ENCODE results near the gene SPTBN5. TPM values are rescaled to one million over a fixed set of nuclear protein-coding genes. Genes with fewer than 3 reads are reported as not detected.

SPTBN5 gene
- total and polyA plus RNA-seq, 10 of the 15 experiments (the other 5 are each of a cell fraction or from before 2014, with no cell fraction given), result under 0.01 to 0.18 (median 0.04) TPM; not detected in 4

GRCh38 chr15:41874736-41875135 lies 19.1 kb downstream of the SPTBN5 start:
- intact Hi-C loops (cut with micrococcal nuclease; ENCODE audit: unreplicated experiment), result no loop called here
- ChIA-PET RAD21 (ENCODE audit: unreplicated experiment) (no interaction called here), POLR2A (no interaction called here), CTCF (no interaction called here), SMC1A (ENCODE audit: uncharacterized antibody, unreplicated experiment) (no interaction called here)
- no peaks in the 10 kb centered on the region for H4K20me1 ChIP-seq (ENCODE audit: control insufficient read depth, insufficient read depth)
- no peak overlapping the region for H3K9ac ChIP-seq (ENCODE audit: control insufficient read depth, insufficient read depth, low read length)
- H3K27ac ChIP-seq (ENCODE audit: control insufficient read depth, insufficient read depth), result no peak overlapping the region
- in situ Hi-C loops (cut with MboI), result no loop called here
- BruUV-seq (replicated peaks), result no TSS peak
- FAIRE-seq, result no peak
- H3K4me2 ChIP-seq (ENCODE audit: control insufficient read depth, insufficient read depth), result no peak overlapping the region
- H3K36me3 ChIP-seq (ENCODE audit: control insufficient read depth in 2 of 2, insufficient read depth in 2 of 2, low read length in 1 of 2), result no peaks in the 10 kb centered on the region
- TF ChIP-seq SIX5 (IDR thresholded peaks at IDR 0.05; ENCODE audit: low read depth, low read length, severe bottlenecking) (no peak), SMARCA5 (IDR thresholded peaks at IDR 0.05) (no peak)
- H3K27me3 ChIP-seq (replicated peaks in 1 of 2; ENCODE audit: control insufficient read depth in 2 of 2, insufficient read depth in 2 of 2, low read length in 1 of 2), result no peaks in the 10 kb centered on the region; a peak in 2 of 4 replicates
- H2AFZ ChIP-seq (ENCODE audit: control insufficient read depth, low read depth, low read length), result no peak overlapping the region
- 52% methylated on average over 12 of the region's 12 CpGs for WGBS (ENCODE audit: insufficient coverage, insufficient replicate concordance, low lambda C conversion rate, missing lambda C conversion rate)
- no peaks in the 10 kb centered on the region for H3K79me2 ChIP-seq (ENCODE audit: control insufficient read depth, insufficient read depth, low read length)
- no peaks in the 10 kb centered on the region for H3K9me3 ChIP-seq (replicated peaks; ENCODE audit: control insufficient read depth, insufficient read depth, low read length)
- H3K4me3 ChIP-seq, result no peak overlapping the region
- H3K4me1 ChIP-seq (ENCODE audit: control insufficient read depth, insufficient read depth, low read length), result no peaks in the 10 kb centered on the region
- DNase-seq (ENCODE audit: low read depth, low spot score), result no peak
- ATAC-seq, result no peak

- Histone ChIP-seq H3K79me2 (ENCODE audit: control insufficient read depth, insufficient read depth, low read length) (no peaks in the 10 kb centered on the region), H3K4me2 (ENCODE audit: control insufficient read depth, insufficient read depth) (no peak overlapping the region), H3K36me3 (ENCODE audit: control insufficient read depth in 2 of 2, insufficient read depth in 2 of 2, low read length in 1 of 2) (no peaks in the 10 kb centered on the region), H3K4me1 (ENCODE audit: control insufficient read depth, insufficient read depth, low read length) (no peaks in the 10 kb centered on the region), H4K20me1 (ENCODE audit: control insufficient read depth, insufficient read depth) (no peaks in the 10 kb centered on the region), H3K4me3 (no peak overlapping the region), H3K9ac (ENCODE audit: control insufficient read depth, insufficient read depth, low read length) (no peak overlapping the region), H2AFZ (ENCODE audit: control insufficient read depth, low read depth, low read length) (no peak overlapping the region), H3K27ac (ENCODE audit: control insufficient read depth, insufficient read depth) (no peak overlapping the region), H3K27me3 (replicated peaks in 1 of 2; ENCODE audit: control insufficient read depth in 2 of 2, insufficient read depth in 2 of 2, low read length in 1 of 2) (no peaks in the 10 kb centered on the region; a peak in 2 of 4 replicates), H3K9me3 (replicated peaks; ENCODE audit: control insufficient read depth, insufficient read depth, low read length) (no peaks in the 10 kb centered on the region)
- ChIA-PET POLR2A (no interaction called here), CTCF (no interaction called here), RAD21 (ENCODE audit: unreplicated experiment) (no interaction called here), SMC1A (ENCODE audit: uncharacterized antibody, unreplicated experiment) (no interaction called here)
- DNase-seq (ENCODE audit: low read depth, low spot score), result no peak
- ATAC-seq, result no peak
- in situ Hi-C loops (cut with MboI) (no loop called here), intact Hi-C loops (cut with micrococcal nuclease; ENCODE audit: unreplicated experiment) (no loop called here)
- no TSS peak for BruUV-seq (replicated peaks)
- WGBS (ENCODE audit: insufficient coverage, insufficient replicate concordance, low lambda C conversion rate, missing lambda C conversion rate), result 44% methylated on average over 8 of the region's 8 CpGs
- TF ChIP-seq POLR2A (IDR thresholded peaks at IDR 0.05; ENCODE audit: low read depth, low read length), result no peak
- no peak for TF ChIP-seq ZNF217 (IDR thresholded peaks at IDR 0.05)
- TF ChIP-seq POLR2AphosphoS2 (IDR thresholded peaks at IDR 0.05; ENCODE audit: low read depth, low read length), result no peak
- TF ChIP-seq MTA2 (IDR thresholded peaks at IDR 0.05; ENCODE audit: low read depth), result no peak
- TF ChIP-seq RELB (IDR thresholded peaks at IDR 0.05; ENCODE audit: low read depth), result no peak
- no peak for TF ChIP-seq EED (IDR thresholded peaks at IDR 0.05; ENCODE audit: low read depth)
- no peak for TF ChIP-seq WRNIP1 (IDR thresholded peaks at IDR 0.05; ENCODE audit: borderline replicate concordance, low read depth, low read length)
- no peak for TF ChIP-seq ATF2 (IDR thresholded peaks at IDR 0.05; ENCODE audit: low read length)
- TF ChIP-seq ZNF207 (IDR thresholded peaks at IDR 0.05; ENCODE audit: borderline replicate concordance), result no peak
- no peak for TF ChIP-seq IRF3 (IDR thresholded peaks at IDR 0.05)
- no peak for TF ChIP-seq SREBF1 (IDR thresholded peaks at IDR 0.05; ENCODE audit: low read length)
- no peak for TF ChIP-seq TCF7 (IDR thresholded peaks at IDR 0.05; ENCODE audit: borderline replicate concordance)
- no peak for TF ChIP-seq ZNF274 (IDR thresholded peaks at IDR 0.05; ENCODE audit: insufficient read depth, insufficient read length)
- FAIRE-seq, result no peak
These were observed 20.1 kb downstream of the SPTBN5 start for GRCh38 chr15:41873711-41874110.

All from GM12878 (cell line).